ENCODE results near the gene XPO5. TPM values are rescaled to one million over a fixed set of nuclear protein-coding genes. Genes with fewer than 3 reads are reported as not detected.

Gene XPO5
- total RNA-seq, 6 experiments from 2014 or later: 11.3 to 16.3 (median 12.6) TPM

- WGBS (ENCODE audit: insufficient coverage, low coverage, low lambda C conversion rate, missing lambda C conversion rate): 44% methylated on average over 2 of the region's 2 CpGs
- intact Hi-C loops (cut with DNase I): no loop called here
- DNase-seq (no peak), ATAC-seq (no peak)
- Histone ChIP-seq H3K27ac (no peak overlapping the region), H3K4me1 (peaks cover 0 to 26% (median 5%) of the 10 kb centered on the region in 4 donors), H3K9me3 (no peaks in the 10 kb centered on the region), H3K27me3 (no peaks in the 10 kb centered on the region), H3K36me3 (no peaks in the 10 kb centered on the region), H3K4me3 (peak overlapping the region in 2 of 3 donors; percentile 73 to 76)
- no peak for TF ChIP-seq POLR2A (IDR thresholded peaks at IDR 0.05)
- no peak for TF ChIP-seq CTCF (IDR thresholded peaks at IDR 0.05)
Observed at GRCh38 chr6:43476746-43477145, 99.1 kb downstream of the XPO5 start.

GRCh38 chr6:43475516-43475915, 100.3 kb downstream of the XPO5 start:
- H3K9me3 ChIP-seq: no peaks in the 10 kb centered on the region
- H3K4me1 ChIP-seq: peaks cover 0 to 13% (median 5%) of the 10 kb centered on the region in 4 donors
- no peaks in the 10 kb centered on the region for H3K27me3 ChIP-seq
- H3K36me3 ChIP-seq: no peaks in the 10 kb centered on the region
- ATAC-seq (no peak), DNase-seq (no peak)
- no peak overlapping the region for H3K4me3 ChIP-seq
- intact Hi-C loops (cut with DNase I): no loop called here
- no peak overlapping the region for H3K27ac ChIP-seq
- TF ChIP-seq POLR2A (IDR thresholded peaks at IDR 0.05): no peak
- no peak for TF ChIP-seq CTCF (IDR thresholded peaks at IDR 0.05)
- no CpG with 5 or more reads among the region's 6 CpGs for WGBS (ENCODE audit: insufficient coverage, low coverage, low lambda C conversion rate, missing lambda C conversion rate)

- ATAC-seq (no peak), DNase-seq (no peak)
- no peaks in the 10 kb centered on the region for H3K36me3 ChIP-seq
- no peak overlapping the region for H3K27ac ChIP-seq
- H3K9me3 ChIP-seq: no peaks in the 10 kb centered on the region
- WGBS (ENCODE audit: insufficient coverage, low coverage, low lambda C conversion rate, missing lambda C conversion rate): 90% methylated on average over 2 of the region's 4 CpGs
- no peak overlapping the region for H3K4me3 ChIP-seq
- intact Hi-C loops (cut with DNase I): no loop called here
- peaks cover 0 to 3% (median 0%) of the 10 kb centered on the region in 4 donors for H3K4me1 ChIP-seq
- no peaks in the 10 kb centered on the region for H3K27me3 ChIP-seq
- TF ChIP-seq CTCF (IDR thresholded peaks at IDR 0.05) (no peak), POLR2A (IDR thresholded peaks at IDR 0.05) (no peak)
Observed at GRCh38 chr6:43472515-43472914, 103.3 kb downstream of the XPO5 start.

Small RNA genes lying within 50 kb of the gene (small RNA-seq; reads per million reads assigned to genes)
- gene RF00426: 0 reads per million in 2 experiments
- gene RNU6-1113P: 0 reads per million in 2 experiments

Other genes with a start within 250 kb of the XPO5 start
- 10 to 100 TPM in 2 of 6 experiments, 1 to 10 TPM in 4; 8.8 to 13.3 (median 9.1) TPM for gene ZNF318, start 206.4 kb downstream of the XPO5 start, total RNA-seq
- gene ABCC10, start 148.5 kb downstream of the XPO5 start, total RNA-seq: 10 to 100 TPM in 1 of 6 experiments, 1 to 10 TPM in 5; 5.8 to 10.7 (median 7.5) TPM
- under 1 TPM in 1 of 6 experiments, not detected in 5; 0.13 TPM for gene DLK2, start 120.5 kb downstream of the XPO5 start, total RNA-seq
- 10 to 100 TPM in 5 of 6 experiments, 1 to 10 TPM in 1; 9.2 to 16.0 (median 12.9) TPM for gene TJAP1, start 98.5 kb downstream of the XPO5 start, total RNA-seq
- gene LRRC73, start 65.7 kb downstream of the XPO5 start, total RNA-seq: under 1 TPM in 5 of 6 experiments, not detected in 1; 0.12 to 0.43 (median 0.26) TPM
- gene YIPF3, start 59.1 kb downstream of the XPO5 start, total RNA-seq: 10 to 100 TPM; 58.9 to 70.0 (median 62.7) TPM
- gene POLR1C, start 58.9 kb downstream of the XPO5 start, total RNA-seq: 10 to 100 TPM; 12.2 to 17.7 (median 14.1) TPM
- gene POLH, start 147 bp upstream of the XPO5 start, total RNA-seq: 1 to 10 TPM; 5.1 to 9.3 (median 6.8) TPM
- gene GTPBP2, start 53.2 kb upstream of the XPO5 start, total RNA-seq: 10 to 100 TPM; 12.5 to 39.9 (median 19.2) TPM
- gene MAD2L1BP, start 59.8 kb upstream of the XPO5 start, total RNA-seq: 10 to 100 TPM; 11.7 to 31.7 (median 14.6) TPM
- not detected for gene RSPH9, start 69.0 kb upstream of the XPO5 start, total RNA-seq
- 10 to 100 TPM; 23.5 to 45.4 (median 25.6) TPM for gene MRPS18A, start 111.8 kb upstream of the XPO5 start, total RNA-seq
- gene VEGFA, start 194.2 kb upstream of the XPO5 start, total RNA-seq: 100 to 1,000 TPM in 5 of 6 experiments, 10 to 100 TPM in 1; 91.3 to 571 (median 132) TPM

Measured in right lobe of liver (tissue), 6 donors.